Measurements from ENCODE around the gene ARFIP1. TPM values are rescaled to one million over a fixed set of nuclear protein-coding genes. Genes with fewer than 3 reads are reported as not detected.

ARFIP1 gene
- total RNA-seq, 1 experiment from 2014 or later = 32.7 TPM

GRCh38 chr4:152847376-152847775 lies 67.6 kb downstream of the ARFIP1 start:
- H3K9me2 ChIP-seq (ENCODE audit: insufficient read depth) = no peaks in the 10 kb centered on the region
- H3K4me1 ChIP-seq (ENCODE audit: control insufficient read depth in 1 of 2, insufficient read depth in 2 of 2, low read length in 2 of 2) = no peaks in the 10 kb centered on the region
- intact Hi-C loops (cut with micrococcal nuclease) = loop anchor here (5.0 to 10.0 kb wide), 2 partner anchors 470 to 727 kb away; no protein-coding TSS in a partner anchor
- no peaks in the 10 kb centered on the region for H4K20me1 ChIP-seq (ENCODE audit: insufficient read depth)
- no peak overlapping the region for H2AFZ ChIP-seq (ENCODE audit: low read depth, low read length, poor library complexity, severe bottlenecking)
- H3K9ac ChIP-seq (ENCODE audit: low read length) = no peak overlapping the region
- BruUV-seq (replicated peaks) = no TSS peak
- ChIA-PET POLR2A (no interaction called here), RAD21 (ENCODE audit: low non-redundant PET in 1 of 2, low total read pairs in 2 of 2, uncharacterized antibody in 2 of 2, unreplicated experiment in 2 of 2) (interaction anchor here in 1 of 2 experiments (0.8 kb wide), 1 partner anchor 280 kb away, joined by 6 read pairs; no protein-coding TSS in a partner anchor), CTCF (interaction anchor here (1.0 to 2.3 kb wide), 6 partner anchors 236 to 393 kb away, joined by 4 to 11 read pairs (median 6); no protein-coding TSS in a partner anchor)
- no peak for DNase-seq (ENCODE audit: low read depth, low spot score)
- H3K79me2 ChIP-seq (ENCODE audit: insufficient read depth, low read length) = 0 out of 2 replicates have a peak, but pooled peaks cover 3% of the 10 kb centered on the region
- no peak overlapping the region for H3K4me2 ChIP-seq (ENCODE audit: low read length)
- TF ChIP-seq FOSL1 (IDR thresholded peaks at IDR 0.05; ENCODE audit: low read depth) (no peak), EZH2phosphoT487 (IDR thresholded peaks at IDR 0.05; ENCODE audit: borderline replicate concordance) (no peak), CBX3 (IDR thresholded peaks at IDR 0.05; ENCODE audit: low read depth) (no peak), SP1 (IDR thresholded peaks at IDR 0.05; ENCODE audit: low read depth) (no peak), ATF3 (IDR thresholded peaks at IDR 0.05) (no peak), CEBPB (IDR thresholded peaks at IDR 0.05; ENCODE audit: low read depth) (no peak), ZNF274 (IDR thresholded peaks at IDR 0.05; ENCODE audit: low read depth, low read length) (no peak), ELF1 (IDR thresholded peaks at IDR 0.05; ENCODE audit: borderline replicate concordance, low read depth) (no peak), EGR1 (IDR thresholded peaks at IDR 0.05; ENCODE audit: low read depth) (no peak), ZBTB33 (IDR thresholded peaks at IDR 0.05; ENCODE audit: extremely low read depth, insufficient replicate concordance, low read length) (no peak), EZH2 (IDR thresholded peaks at IDR 0.05) (no peak), POLR2AphosphoS5 (IDR thresholded peaks at IDR 0.05; ENCODE audit: low read depth, low read length) (no peak), ZFX (IDR thresholded peaks at IDR 0.05) (no peak), YY1 (IDR thresholded peaks at IDR 0.05; ENCODE audit: extremely low read depth, insufficient replicate concordance, low read depth, low read length) (no peak), JUND (IDR thresholded peaks at IDR 0.05) (no peak), RAD21 (IDR thresholded peaks at IDR 0.05; ENCODE audit: low read depth) (no peak)
- no peak overlapping the region for H3K4me3 ChIP-seq (replicated peaks in 1 of 2; ENCODE audit: low read depth in 1 of 2, low read length in 2 of 2)
- H3K9me3 ChIP-seq (ENCODE audit: control insufficient read depth in 1 of 2, insufficient read depth in 1 of 2, low read depth in 1 of 2, low read length in 2 of 2) = no peaks in the 10 kb centered on the region
- ATAC-seq = no peak
- no peaks in the 10 kb centered on the region for H3K36me3 ChIP-seq (ENCODE audit: control insufficient read depth in 1 of 2, insufficient read depth in 2 of 2, low read length in 2 of 2)
- H3K27me3 ChIP-seq (ENCODE audit: insufficient read depth, low read length) = no peaks in the 10 kb centered on the region
- no peak overlapping the region for H3K27ac ChIP-seq (ENCODE audit: low read depth, low read length)
